NT2/D1 (cell line): ENCODE results near the gene FBXO33.

ENCODE experiments used
- SUZ12 ChIP-seq: IDR thresholded peaks from 2 replicates; pipeline ENCODE4 v1.6.1; 2011; ENCODE audit not compliant: insufficient read length, insufficient read depth; ENCODE audit errors: extremely low read depth
- YY1 ChIP-seq: IDR thresholded peaks from 2 replicates; pipeline ENCODE4 v1.6.1; 2011; ENCODE audit not compliant: insufficient read length, insufficient read depth
- ZNF274 ChIP-seq: IDR thresholded peaks from 2 replicates; pipeline ENCODE4 v1.6.1; 2011; ENCODE audit warnings: mild to moderate bottlenecking, low read depth, low read length

GRCh38 chr14:39456702-39457250, 24.5 kb upstream of the FBXO33 start:
- no peak for TF ChIP-seq YY1
- TF ChIP-seq ZNF274, result no peak
- no peak for TF ChIP-seq SUZ12
